Endodermal cell (in vitro differentiated cells): ENCODE data around the gene CCDC88A. TPM values are rescaled to one million over a fixed set of nuclear protein-coding genes. Genes with fewer than 3 reads are reported as not detected.

Experiments
- DNase-seq: peaks from one replicate; pipeline ENCODE4 v3.0.0-alpha.2; 2017
- H3K27ac ChIP-seq: 2 replicates; pipeline ENCODE4 v1.5.1; 2013; ENCODE audit warnings: mild to moderate bottlenecking, low read depth, low read length, moderate library complexity
- H3K27me3 ChIP-seq: 2 replicates; pipeline ENCODE4 v1.6.1; 2013; ENCODE audit warnings: mild to moderate bottlenecking, low read length, moderate library complexity; ENCODE audit not compliant: insufficient read depth, control insufficient read depth, poor library complexity, severe bottlenecking
- H3K36me3 ChIP-seq: 2 replicates; pipeline ENCODE4 v1.7.0; 2013; ENCODE audit warnings: mild to moderate bottlenecking, low read length, moderate library complexity; ENCODE audit not compliant: control insufficient read depth, insufficient read depth
- H3K4me1 ChIP-seq: one replicate; pipeline ENCODE4 v1.7.0; 2013; ENCODE audit warnings: low read length; ENCODE audit not compliant: control insufficient read depth, insufficient read depth
- H3K4me3 ChIP-seq: 2 replicates; pipeline ENCODE4 v1.5.1; 2013; ENCODE audit warnings: mild to moderate bottlenecking, low read length, moderate library complexity
- H3K9ac ChIP-seq: 2 replicates; pipeline ENCODE4 v1.6.1; 2013; ENCODE audit warnings: mild to moderate bottlenecking, low read length, moderate library complexity; ENCODE audit not compliant: poor library complexity, severe bottlenecking; ENCODE audit errors: extremely low read depth
- H3K9me3 ChIP-seq: 2 replicates; pipeline ENCODE4 v1.6.1; 2013; ENCODE audit warnings: mild to moderate bottlenecking, low read length, moderate library complexity; ENCODE audit not compliant: control insufficient read depth
- H3K27ac Mint-ChIP-seq: 2 replicates; pipeline ENCODE4 v1.8.0; 2020; ENCODE audit warnings: mixed read lengths
- H3K27me3 Mint-ChIP-seq: 2 replicates; pipeline ENCODE4 v1.8.0; 2021; ENCODE audit warnings: mild to moderate bottlenecking, mixed read lengths; ENCODE audit not compliant: insufficient read depth
- H3K36me3 Mint-ChIP-seq: 2 replicates; pipeline ENCODE4 v1.8.0; 2020; ENCODE audit warnings: low read depth, mixed read lengths
- H3K4me1 Mint-ChIP-seq: 2 replicates; pipeline ENCODE4 v1.8.0; 2020; ENCODE audit warnings: mixed read lengths
- H3K4me3 Mint-ChIP-seq: 2 replicates; pipeline ENCODE4 v1.8.0; 2020; ENCODE audit warnings: mild to moderate bottlenecking, moderate library complexity, mixed read lengths
- H3K9me3 Mint-ChIP-seq: 2 replicates; pipeline ENCODE4 v1.8.0; 2020; ENCODE audit warnings: mild to moderate bottlenecking, mixed read lengths
- WGBS, 2 experiments: methylation state at CpG; one replicate each; pipeline versions ENCODE4 v1.1.5 to v1.1.7; 2013; ENCODE audit warnings: missing lambda C conversion rate in 2 of 2, mixed read lengths in 1 of 2; ENCODE audit not compliant: insufficient coverage in 1 of 2, insufficient read length in 1 of 2; 5-methylcytosine and 5-hydroxymethylcytosine counted together
- total RNA-seq, 2 donors: library from RNA; stranded (reverse); fragmentation: NEBNext Ultra II Directional in 1 of 2; extraction: Animal tissue kit (Norgen Biotek cat#: 25700) in 1 of 2; gene quantifications; 2 replicates in 1 of 2; 3 replicates in 1 of 2; pipeline ENCODE4 v1.2.1, GENCODE V29; 2021
- TF ChIP-seq, protein P1 (sequence below): fragments of 200-600 bp; sonication (generic); conservative IDR thresholded peaks from 2 replicates; pipeline ENCODE4 v1.5.0; 2021; ENCODE audit warnings: antibody characterized with exemption, mild to moderate bottlenecking

The CCDC88A gene
- total RNA-seq, 2 donors from 2014 or later = 84.2 to 88.4 TPM

DNA sequence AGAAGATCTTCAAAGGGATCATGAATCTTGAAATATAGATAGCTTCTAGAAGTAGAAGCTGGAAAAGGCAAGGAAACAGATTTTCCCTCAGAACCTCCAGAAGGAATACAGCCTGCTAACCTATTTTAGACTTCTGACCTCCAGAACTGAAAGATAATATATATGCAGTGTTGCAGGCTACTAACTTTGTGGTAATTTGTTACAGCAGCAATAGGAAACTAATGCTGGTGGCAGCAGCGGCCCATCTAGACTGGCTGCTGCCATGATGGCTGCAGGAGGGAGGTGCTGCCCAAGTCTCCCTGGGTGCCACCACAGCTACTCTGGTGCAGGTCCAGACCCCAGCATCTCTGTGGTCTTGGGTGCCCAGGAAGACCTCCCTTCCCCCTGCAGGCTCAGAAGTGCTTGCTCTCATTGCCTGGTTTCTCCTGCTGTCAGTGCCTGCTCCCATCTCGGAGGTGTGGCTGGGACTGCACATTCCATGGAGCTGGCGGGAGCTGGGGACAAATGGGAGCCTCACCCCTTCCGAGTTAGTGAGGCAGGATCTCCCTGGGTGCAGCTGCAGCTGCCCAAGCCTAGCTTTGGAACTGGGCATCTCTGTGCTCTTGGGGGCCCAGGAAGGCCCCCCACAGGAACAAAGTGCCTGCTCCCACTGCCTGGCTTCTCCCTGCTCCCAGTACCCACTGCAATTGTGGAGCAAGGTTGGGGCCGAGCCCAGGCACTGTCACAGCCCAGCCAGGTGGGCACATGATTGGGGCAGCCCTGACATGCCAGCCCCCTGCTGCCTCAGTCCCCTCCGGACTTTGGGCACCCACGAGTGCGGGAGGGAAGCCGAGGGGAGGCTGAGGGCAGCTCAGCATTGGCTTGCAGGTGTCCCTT lies 18.1 kb upstream of the CCDC88A start:
- H3K27me3 ChIP-seq = no peaks in the 10 kb centered on the region
- peaks cover 16% of the 10 kb centered on the region for H3K9me3 Mint-ChIP-seq
- no peaks in the 10 kb centered on the region for H3K36me3 ChIP-seq
- no peak overlapping the region for H3K4me3 Mint-ChIP-seq
- no peak overlapping the region for H3K4me3 ChIP-seq
- TF ChIP-seq, protein P1, sequence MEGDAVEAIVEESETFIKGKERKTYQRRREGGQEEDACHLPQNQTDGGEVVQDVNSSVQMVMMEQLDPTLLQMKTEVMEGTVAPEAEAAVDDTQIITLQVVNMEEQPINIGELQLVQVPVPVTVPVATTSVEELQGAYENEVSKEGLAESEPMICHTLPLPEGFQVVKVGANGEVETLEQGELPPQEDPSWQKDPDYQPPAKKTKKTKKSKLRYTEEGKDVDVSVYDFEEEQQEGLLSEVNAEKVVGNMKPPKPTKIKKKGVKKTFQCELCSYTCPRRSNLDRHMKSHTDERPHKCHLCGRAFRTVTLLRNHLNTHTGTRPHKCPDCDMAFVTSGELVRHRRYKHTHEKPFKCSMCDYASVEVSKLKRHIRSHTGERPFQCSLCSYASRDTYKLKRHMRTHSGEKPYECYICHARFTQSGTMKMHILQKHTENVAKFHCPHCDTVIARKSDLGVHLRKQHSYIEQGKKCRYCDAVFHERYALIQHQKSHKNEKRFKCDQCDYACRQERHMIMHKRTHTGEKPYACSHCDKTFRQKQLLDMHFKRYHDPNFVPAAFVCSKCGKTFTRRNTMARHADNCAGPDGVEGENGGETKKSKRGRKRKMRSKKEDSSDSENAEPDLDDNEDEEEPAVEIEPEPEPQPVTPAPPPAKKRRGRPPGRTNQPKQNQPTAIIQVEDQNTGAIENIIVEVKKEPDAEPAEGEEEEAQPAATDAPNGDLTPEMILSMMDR = no peak
- WGBS, 2 experiments = 92 to 96% methylated on average over 7 to 9 of the region's 9 CpGs
- H3K9me3 ChIP-seq = peaks cover 7% of the 10 kb centered on the region
- no peak for DNase-seq
- H3K27ac ChIP-seq = no peak overlapping the region
- H3K27me3 Mint-ChIP-seq = no peaks in the 10 kb centered on the region
- no peak overlapping the region for H3K27ac Mint-ChIP-seq
- no peaks in the 10 kb centered on the region for H3K36me3 Mint-ChIP-seq
- no peak overlapping the region for H3K9ac ChIP-seq
- H3K4me1 Mint-ChIP-seq = no peaks in the 10 kb centered on the region
- no peaks in the 10 kb centered on the region for H3K4me1 ChIP-seq

DNA sequence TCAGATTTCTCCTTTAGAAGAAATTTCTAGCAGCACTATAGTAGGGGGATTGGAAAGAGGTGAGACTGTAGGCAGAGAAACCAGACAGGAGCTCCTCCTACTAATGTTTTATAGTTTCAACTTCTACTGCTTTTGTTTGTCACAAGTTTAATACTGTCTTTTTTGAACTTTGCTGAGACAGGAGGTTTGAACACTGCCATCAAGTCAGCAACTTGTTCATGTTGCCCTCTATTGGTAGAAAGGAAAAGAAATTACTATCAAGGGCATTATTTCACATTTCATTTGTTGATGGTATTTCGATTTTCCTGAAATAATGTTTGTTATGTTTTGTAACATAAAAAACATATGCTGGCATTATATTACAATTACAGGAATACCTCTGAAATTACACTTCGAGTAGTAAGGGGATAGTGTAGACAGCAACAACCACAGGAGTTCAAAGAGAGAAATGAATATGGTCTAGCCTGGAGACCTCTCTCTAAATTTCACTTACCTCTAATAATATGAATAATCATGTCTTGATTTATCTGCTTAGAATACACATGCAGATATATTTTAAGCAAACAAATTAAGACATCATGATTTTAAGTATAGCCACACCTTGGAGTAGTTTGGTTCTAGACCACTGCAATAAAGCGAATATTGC lies 12.4 kb upstream of the CCDC88A start:
- TF ChIP-seq, protein P1 = peak; percentile 79
- Mint-ChIP-seq H3K27me3 (no peaks in the 10 kb centered on the region), H3K27ac (no peak overlapping the region), H3K4me1 (no peaks in the 10 kb centered on the region), H3K4me3 (no peak overlapping the region), H3K9me3 (no peaks in the 10 kb centered on the region), H3K36me3 (no peaks in the 10 kb centered on the region)
- H3K36me3 ChIP-seq = no peaks in the 10 kb centered on the region
- no peak for DNase-seq
- H3K4me3 ChIP-seq = no peak overlapping the region
- no peak overlapping the region for H3K9ac ChIP-seq
- no peaks in the 10 kb centered on the region for H3K4me1 ChIP-seq
- no peaks in the 10 kb centered on the region for H3K9me3 ChIP-seq
- H3K27me3 ChIP-seq = no peaks in the 10 kb centered on the region
- 63% methylated on average over 2 of the region's 3 CpGs; no CpG with 5 or more reads in 1 of the 2 experiments for WGBS, 2 experiments
- H3K27ac ChIP-seq = no peak overlapping the region

DNA sequence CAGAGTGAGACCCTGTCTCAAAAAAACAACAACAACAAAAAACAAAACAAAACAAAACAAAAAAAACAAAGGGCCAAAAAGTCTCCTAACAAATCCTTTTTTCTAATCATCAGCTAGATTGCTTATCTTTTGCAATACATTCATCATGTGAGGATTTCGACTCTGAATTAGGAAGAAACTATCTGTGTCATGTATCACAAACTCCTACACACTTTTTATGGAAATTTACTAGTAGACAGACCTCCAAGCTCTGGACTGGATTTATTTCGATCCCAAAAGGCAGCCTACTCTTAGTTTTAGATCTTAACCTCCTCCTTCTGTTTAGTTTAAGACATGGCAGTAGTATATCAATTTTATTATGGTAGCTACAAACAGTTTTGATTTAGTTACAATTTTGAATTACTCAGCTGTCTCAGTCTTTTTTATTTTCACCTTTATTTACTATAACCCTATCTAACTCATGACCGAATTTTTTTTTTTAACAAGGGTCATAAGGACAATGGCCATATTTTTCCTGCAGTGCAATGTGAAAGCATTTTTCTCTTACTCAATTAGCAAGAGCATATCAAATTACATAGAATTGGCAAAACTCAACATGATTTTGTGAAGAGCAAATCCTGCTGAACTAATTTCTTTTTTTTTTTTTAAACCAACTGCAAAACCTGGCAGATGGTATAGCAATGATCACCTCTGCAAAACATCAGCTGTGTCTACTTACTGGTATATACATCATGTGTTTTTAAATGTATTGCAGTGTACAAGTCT lies 10.7 kb upstream of the CCDC88A start:
- WGBS, 2 experiments = 89 to 95% methylated on average over 2 to 3 of the region's 3 CpGs
- Mint-ChIP-seq H3K9me3 (no peaks in the 10 kb centered on the region), H3K36me3 (no peaks in the 10 kb centered on the region), H3K4me3 (no peak overlapping the region), H3K27me3 (no peaks in the 10 kb centered on the region), H3K4me1 (no peaks in the 10 kb centered on the region), H3K27ac (no peak overlapping the region)
- no peak for DNase-seq
- TF ChIP-seq, protein P1 = no peak
- no peak overlapping the region for H3K4me3 ChIP-seq
- no peaks in the 10 kb centered on the region for H3K27me3 ChIP-seq
- no peaks in the 10 kb centered on the region for H3K4me1 ChIP-seq
- no peak overlapping the region for H3K9ac ChIP-seq
- H3K27ac ChIP-seq = no peak overlapping the region
- no peaks in the 10 kb centered on the region for H3K9me3 ChIP-seq
- H3K36me3 ChIP-seq = no peaks in the 10 kb centered on the region
